Measurements from ENCODE around the gene USP11.

The USP11 gene

DNA sequence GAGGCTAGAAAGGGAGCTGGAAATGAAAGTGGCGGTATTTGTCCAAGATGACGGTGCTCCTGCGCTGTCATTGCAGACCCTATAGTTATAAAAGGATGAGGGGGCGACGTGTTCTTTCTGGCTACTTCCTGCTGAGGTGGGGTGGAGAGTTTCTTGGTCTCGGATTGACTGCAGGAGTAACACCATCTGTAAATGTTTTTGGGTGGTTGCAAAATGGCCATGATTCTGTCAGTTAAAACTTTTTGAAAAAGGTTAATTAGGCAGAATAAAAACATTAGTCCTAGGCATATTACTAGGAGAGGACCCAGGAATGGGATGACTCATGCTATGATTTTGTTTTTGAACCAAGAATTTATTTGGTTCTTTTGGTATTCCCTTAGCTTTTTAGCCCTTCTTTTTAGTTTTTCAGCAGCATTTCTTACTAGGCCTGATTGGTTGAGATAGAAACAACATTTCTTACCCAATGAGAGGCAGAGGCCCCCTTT lies 53.1 kb downstream of the USP11 start:
- Histone ChIP-seq H2AFZ (ENCODE audit: low read depth, low read length) (no peak overlapping the region), H3K9ac (ENCODE audit: low read depth, low read length) (no peak overlapping the region), H4K20me1 (ENCODE audit: insufficient read depth, low read length) (no peaks in the 10 kb centered on the region), H3K4me3 (ENCODE audit: low read depth in 1 of 2, low read length in 2 of 2) (no peak overlapping the region), H3K27ac (ENCODE audit: low read length) (no peak overlapping the region), H3K79me2 (ENCODE audit: insufficient read depth, low read length) (no peaks in the 10 kb centered on the region), H3K36me3 (ENCODE audit: insufficient read depth, low read length) (no peaks in the 10 kb centered on the region), H3K27me3 (ENCODE audit: insufficient read depth, low read length, poor library complexity) (no peaks in the 10 kb centered on the region), H3K4me2 (ENCODE audit: insufficient read depth, low read length) (no peak overlapping the region), H3K9me3 (ENCODE audit: insufficient read depth, low read length, severe bottlenecking) (no peaks in the 10 kb centered on the region), H3K4me1 (ENCODE audit: insufficient read depth, low read length) (no peaks in the 10 kb centered on the region)
- DNase-seq (no peak), ATAC-seq (ENCODE audit: insufficient read depth, low read depth) (no peak)
- TF ChIP-seq EZH2 (IDR thresholded peaks at IDR 0.05; ENCODE audit: borderline replicate concordance, low read depth, low read length, severe bottlenecking) (no peak), CTCF (IDR thresholded peaks at IDR 0.05; ENCODE audit: borderline replicate concordance, extremely low read depth, low read length, poor library complexity, severe bottlenecking) (no peak)

DNA sequence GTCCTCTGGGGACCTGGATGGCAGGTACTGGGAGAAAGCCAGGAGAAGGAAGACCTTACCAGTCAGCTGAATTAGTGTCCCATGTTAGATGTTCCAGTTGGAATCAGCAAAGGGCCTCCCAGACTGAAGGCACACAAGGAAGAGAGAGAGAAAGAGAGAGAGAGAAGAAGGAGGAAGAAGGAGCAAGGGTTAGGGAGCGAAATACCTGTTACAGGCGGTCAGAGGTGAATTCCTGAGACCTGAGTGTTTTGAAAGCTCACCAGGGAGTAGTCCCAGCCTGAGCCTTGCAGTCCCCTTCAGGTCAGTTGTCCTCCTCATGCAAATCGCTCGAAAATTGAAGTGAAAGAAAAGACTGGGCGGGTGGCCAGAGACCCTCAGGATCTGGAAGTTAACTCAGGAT lies 60.3 kb downstream of the USP11 start:
- no peak overlapping the region for H2AFZ ChIP-seq (ENCODE audit: low read depth, low read length)
- H3K27me3 ChIP-seq (ENCODE audit: insufficient read depth, low read length, poor library complexity): no peaks in the 10 kb centered on the region
- DNase-seq: no peak
- TF ChIP-seq EZH2 (IDR thresholded peaks at IDR 0.05; ENCODE audit: borderline replicate concordance, low read depth, low read length, severe bottlenecking) (no peak), CTCF (IDR thresholded peaks at IDR 0.05; ENCODE audit: borderline replicate concordance, extremely low read depth, low read length, poor library complexity, severe bottlenecking) (no peak)
- no peaks in the 10 kb centered on the region for H3K79me2 ChIP-seq (ENCODE audit: insufficient read depth, low read length)
- H3K9me3 ChIP-seq (ENCODE audit: insufficient read depth, low read length, severe bottlenecking): no peaks in the 10 kb centered on the region
- H4K20me1 ChIP-seq (ENCODE audit: insufficient read depth, low read length): no peaks in the 10 kb centered on the region
- H3K4me2 ChIP-seq (ENCODE audit: insufficient read depth, low read length): no peak overlapping the region
- no peak overlapping the region for H3K27ac ChIP-seq (ENCODE audit: low read length)
- no peak overlapping the region for H3K4me3 ChIP-seq (ENCODE audit: low read depth in 1 of 2, low read length in 2 of 2)
- no peaks in the 10 kb centered on the region for H3K4me1 ChIP-seq (ENCODE audit: insufficient read depth, low read length)
- no peak for ATAC-seq (ENCODE audit: insufficient read depth, low read depth)
- no peak overlapping the region for H3K9ac ChIP-seq (ENCODE audit: low read depth, low read length)
- no peaks in the 10 kb centered on the region for H3K36me3 ChIP-seq (ENCODE audit: insufficient read depth, low read length)

GRCh38 chrX:47296766-47297365 lies 64.1 kb downstream of the USP11 start:
- Histone ChIP-seq H3K4me2 (ENCODE audit: insufficient read depth, low read length) (no peak overlapping the region), H3K27ac (ENCODE audit: low read length) (no peak overlapping the region), H3K4me3 (ENCODE audit: low read depth in 1 of 2, low read length in 2 of 2) (no peak overlapping the region), H3K9ac (ENCODE audit: low read depth, low read length) (no peak overlapping the region), H3K4me1 (ENCODE audit: insufficient read depth, low read length) (no peaks in the 10 kb centered on the region), H4K20me1 (ENCODE audit: insufficient read depth, low read length) (no peaks in the 10 kb centered on the region), H2AFZ (ENCODE audit: low read depth, low read length) (no peak overlapping the region; the same call in 1 of the 2 replicates), H3K36me3 (ENCODE audit: insufficient read depth, low read length) (no peaks in the 10 kb centered on the region), H3K27me3 (ENCODE audit: insufficient read depth, low read length, poor library complexity) (no peaks in the 10 kb centered on the region), H3K79me2 (ENCODE audit: insufficient read depth, low read length) (no peaks in the 10 kb centered on the region), H3K9me3 (ENCODE audit: insufficient read depth, low read length, severe bottlenecking) (no peaks in the 10 kb centered on the region)
- DNase-seq (no peak), ATAC-seq (ENCODE audit: insufficient read depth, low read depth) (no peak)
- TF ChIP-seq CTCF (IDR thresholded peaks at IDR 0.05; ENCODE audit: borderline replicate concordance, extremely low read depth, low read length, poor library complexity, severe bottlenecking): no peak
- TF ChIP-seq EZH2 (IDR thresholded peaks at IDR 0.05; ENCODE audit: borderline replicate concordance, low read depth, low read length, severe bottlenecking): no peak
